HepG2 (cell line): Measurements from ENCODE around the gene TUBGCP6. TPM values are rescaled to one million over a fixed set of nuclear protein-coding genes. Genes with fewer than 3 reads are reported as not detected.

Experiments
- ARNT ChIP-seq: fragments of 450-650 bp; IDR thresholded peaks from 2 replicates; pipeline ENCODE4 v1.6.1; 2017
- ATRX ChIP-seq: sonication (generic); formaldehyde crosslinking; IDR thresholded peaks from 2 replicates; pipeline ENCODE4 v1.4.0; 2020; ENCODE audit warnings: missing genetic modification reagents, borderline replicate concordance
- CBX1 ChIP-seq: IDR thresholded peaks from one replicate; pipeline ENCODE4 v1.6.1; 2016; ENCODE audit warnings: antibody characterized with exemption, low read depth
- DR1 ChIP-seq: sonication (generic); formaldehyde crosslinking; IDR thresholded peaks from 2 replicates; pipeline ENCODE4 v1.8.0; 2021; ENCODE audit warnings: mild to moderate bottlenecking, missing genetic modification reagents, inconsistent platforms
- GRHL1 ChIP-seq: sonication (generic); formaldehyde crosslinking; conservative IDR thresholded peaks from 2 replicates; pipeline ENCODE4 v1.8.0; 2022; ENCODE audit warnings: missing genetic modification reagents
- MXI1 ChIP-seq: IDR thresholded peaks from 3 replicates; pipeline ENCODE4 v1.6.1; 2012; ENCODE audit warnings: low read depth, low read length, inconsistent platforms, borderline replicate concordance
- MZF1 ChIP-seq: sonication (generic); formaldehyde crosslinking; IDR thresholded peaks from 2 replicates; pipeline ENCODE4 v1.8.1; 2023; ENCODE audit warnings: mild to moderate bottlenecking, missing genetic modification reagents, borderline replicate concordance
- PAXIP1 ChIP-seq: sonication (generic); formaldehyde crosslinking; conservative IDR thresholded peaks from 2 replicates; pipeline ENCODE4 v1.4.0; 2020; ENCODE audit warnings: mild to moderate bottlenecking, missing genetic modification reagents, moderate library complexity
- RAD51 ChIP-seq: fragments of 450-650 bp; IDR thresholded peaks from 2 replicates; pipeline ENCODE4 v1.6.1; 2016; ENCODE audit warnings: borderline replicate concordance
- SMAD1 ChIP-seq: sonication (generic); formaldehyde crosslinking; IDR thresholded peaks from 2 replicates; pipeline ENCODE4 v1.4.0; 2020; ENCODE audit warnings: missing genetic modification reagents, low read depth, mild to moderate bottlenecking, borderline replicate concordance
- THRA ChIP-seq: sonication (generic); formaldehyde crosslinking; IDR thresholded peaks from 2 replicates; pipeline ENCODE4 v1.4.0; 2020; ENCODE audit warnings: missing genetic modification reagents, borderline replicate concordance
- U2AF2 ChIP-seq: fragments of 200-400 bp; formaldehyde crosslinking; IDR thresholded peaks from 2 replicates; pipeline ENCODE4 v1.6.1; 2017; ENCODE audit warnings: low read depth, mild to moderate bottlenecking, low read length
- USF2 ChIP-seq, 2 experiments: sonication (generic) in 1 of 2; formaldehyde crosslinking in 1 of 2; IDR thresholded peaks; 2 replicates each; pipeline versions ENCODE4 v1.5.1 to v1.6.1; 2011 to 2020; ENCODE audit warnings: borderline replicate concordance in 1 of 2, low read depth in 1 of 2, low read length in 1 of 2, mild to moderate bottlenecking in 1 of 2, missing genetic modification reagents in 1 of 2, moderate library complexity in 1 of 2
- ZBTB44 ChIP-seq: sonication (generic); formaldehyde crosslinking; IDR thresholded peaks from 2 replicates; pipeline ENCODE4 v1.4.0; 2020; ENCODE audit warnings: missing genetic modification reagents
- ZFP36L2 ChIP-seq: sonication (generic); formaldehyde crosslinking; IDR thresholded peaks from 2 replicates; pipeline ENCODE4 v1.4.0; 2020; ENCODE audit warnings: missing genetic modification reagents
- ZSCAN22 ChIP-seq: sonication (generic); formaldehyde crosslinking; IDR thresholded peaks from 2 replicates; pipeline ENCODE4 v1.4.0; 2020; ENCODE audit warnings: mild to moderate bottlenecking, missing genetic modification reagents
- polyA plus RNA-seq, 8 experiments: library from polyadenylated mRNA; depleted of rRNA in 3 of 8; stranded (reverse) in 7 of 8; unstranded in 1 of 8; fragments of >200 nt; fragmentation: Illumina TruSeq in 4 of 8; extraction: Trizol in 4 of 8; gene quantifications; 2 replicates each; pipeline versions ENCODE4 v1.2.1 to v1.2.3, GENCODE V29; 2011 to 2016; ENCODE audit warnings: low read depth in 4 of 8, missing spikeins in 1 of 8, mixed read lengths in 1 of 8; ENCODE audit not compliant: insufficient read depth in 1 of 8
- total RNA-seq, 5 experiments: library from RNA; depleted of rRNA; stranded (reverse); fragments of >200 nt; fragmentation: Illumina TruSeq; extraction: Trizol; gene quantifications; 2 replicates each; pipeline ENCODE4 v1.2.3, GENCODE V29; 2016; ENCODE audit warnings: low read depth in 1 of 5

The TUBGCP6 gene
- total and polyA plus RNA-seq, 2 of the 13 experiments (the other 11 are each of a cell fraction or from before 2014, with no cell fraction given): 14.6 to 15.7 TPM

GRCh38 chr22:50244420-50245213 lies at the start of gene TUBGCP6 (continued):
- peak; percentile 34; the same call in 1 of the 2 replicates for TF ChIP-seq PAXIP1 (CRISPR knock-in tag)
- TF ChIP-seq MXI1: peak; percentile 90; the same call in 2 of the 3 replicates
- peak; percentile 93 for TF ChIP-seq CBX1
- TF ChIP-seq THRA: peak; percentile 71
- peak; percentile 54; the same call in 1 of the 2 replicates for TF ChIP-seq MZF1 (CRISPR knock-in tag)
- TF ChIP-seq SMAD1 (CRISPR knock-in tag): peak; percentile 82; the same call in 1 of the 2 replicates
- 0 out of 2 replicates have a peak, but pooled peaks have one; percentile 24 for TF ChIP-seq ZBTB44 (CRISPR knock-in tag)
- 0 out of 2 replicates have a peak, but pooled peaks have one; percentile 47 for TF ChIP-seq U2AF2
- TF ChIP-seq RAD51: no peak
- TF ChIP-seq ATRX: no peak
- TF ChIP-seq ZSCAN22 (CRISPR knock-in tag): no peak
- no peak for TF ChIP-seq USF2 (IDR thresholded peaks at IDR 0.05; ENCODE audit: low read depth, low read length)
- no peak for TF ChIP-seq USF2 (CRISPR knock-in tag; IDR thresholded peaks at IDR 0.05; ENCODE audit: borderline replicate concordance)
- no peak for TF ChIP-seq ZFP36L2 (CRISPR knock-in tag)
- TF ChIP-seq GRHL1 (CRISPR knock-in tag): no peak
- TF ChIP-seq ARNT: no peak
- peak; percentile 86; the same call in 1 of the 2 replicates for TF ChIP-seq DR1 (CRISPR knock-in tag)
